HCT116 (cell line): ENCODE results near the gene MIB2.
"Not testable (repeated sequence)": the region's sequence is repeated elsewhere in the genome, so short reads cannot be mapped to it uniquely, and the experiment has no call there.

Experiments
- CEBPB ChIP-seq: IDR thresholded peaks from 2 replicates; pipeline ENCODE4 v1.6.1; 2012; ENCODE audit warnings: low read depth
- EZH2 ChIP-seq: fragments of 200-600 bp; sonication (generic); IDR thresholded peaks from 2 replicates; pipeline ENCODE4 v1.6.1; 2017; ENCODE audit warnings: antibody characterized with exemption, mixed run types
- POLR2A ChIP-seq: IDR thresholded peaks from 2 replicates; pipeline ENCODE4 v1.7.0; 2011; ENCODE audit warnings: borderline replicate concordance; ENCODE audit not compliant: insufficient read depth, insufficient read length; ENCODE audit errors: extremely low read depth
- POLR2AphosphoS5 ChIP-seq: IDR thresholded peaks from 2 replicates; pipeline ENCODE4 v1.6.1; 2011; ENCODE audit warnings: mild to moderate bottlenecking, low read depth, low read length, moderate library complexity
- TF ChIP-seq, protein P1 (sequence below): IDR thresholded peaks from 2 replicates; pipeline ENCODE4 v1.6.1; 2012

DNA sequence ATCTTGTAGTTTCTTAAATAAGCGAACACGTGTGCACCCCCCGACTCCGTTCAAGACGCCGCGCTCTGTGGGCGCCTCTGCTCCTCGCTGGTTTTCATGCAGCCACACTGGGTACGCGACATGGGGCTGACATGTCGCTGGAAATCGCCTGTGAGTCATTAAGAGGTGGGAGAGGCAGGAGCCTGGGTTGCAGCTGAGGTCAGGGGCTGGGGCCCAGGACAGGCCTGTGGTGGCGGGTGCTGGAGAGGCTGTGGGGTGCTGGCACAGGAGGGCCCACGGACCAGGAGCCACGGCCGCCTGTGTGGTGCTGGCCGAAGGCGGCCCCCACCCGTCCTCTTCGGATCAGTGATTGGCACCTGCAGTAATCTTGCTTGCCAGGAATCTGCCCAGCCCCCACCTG is 59.5 kb downstream of the MIB2 start:
- TF ChIP-seq CEBPB, EZH2, POLR2AphosphoS5, POLR2A: not testable (repeated sequence)
- TF ChIP-seq, protein P1, sequence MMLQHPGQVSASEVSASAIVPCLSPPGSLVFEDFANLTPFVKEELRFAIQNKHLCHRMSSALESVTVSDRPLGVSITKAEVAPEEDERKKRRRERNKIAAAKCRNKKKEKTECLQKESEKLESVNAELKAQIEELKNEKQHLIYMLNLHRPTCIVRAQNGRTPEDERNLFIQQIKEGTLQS: not testable (repeated sequence)
